Stimulated activated CD4-positive, alpha-beta T cell treated with anti-CD3 and anti-CD28 coated beads, Interleukin-2, amount 100 ng/mL, for 4 hours (primary cell): ENCODE measurements around the gene AMY2B.
"Not testable (repeated sequence)": the region's sequence is repeated elsewhere in the genome, so short reads cannot be mapped to it uniquely, and the experiment has no call there.

ENCODE experiments used
- DNase-seq: peaks from one replicate; pipeline ENCODE4 v3.0.0-alpha.2; 2020; ENCODE audit warnings: low read depth

AMY2B gene

DNA sequence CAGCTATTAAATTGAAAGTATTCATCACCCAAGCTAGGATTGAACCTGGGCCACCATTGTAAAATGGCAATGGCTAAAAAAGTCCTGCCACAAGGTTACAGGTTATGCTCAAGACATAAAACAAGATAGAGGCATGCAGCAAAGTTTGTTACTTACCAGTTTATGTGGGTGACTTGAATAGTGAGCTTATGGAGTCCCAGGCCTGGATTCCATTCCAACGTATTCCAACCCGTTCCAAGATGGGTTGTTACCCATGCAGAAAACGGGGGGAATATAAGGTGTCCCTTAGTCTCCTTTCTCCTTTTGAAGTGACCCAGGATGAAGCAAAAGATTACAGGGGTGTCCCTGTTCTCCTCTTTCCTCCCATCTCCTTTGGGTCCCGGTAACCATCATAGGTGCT, 56.0 kb downstream of the AMY2B start:
- DNase-seq: not testable (repeated sequence)
